Measurements from ENCODE around the gene SRCAP. TPM values are rescaled to one million over a fixed set of nuclear protein-coding genes. Genes with fewer than 3 reads are reported as not detected.

Gene SRCAP
- total RNA-seq, 1 donor from 2014 or later, result 66.6 TPM

DNA sequence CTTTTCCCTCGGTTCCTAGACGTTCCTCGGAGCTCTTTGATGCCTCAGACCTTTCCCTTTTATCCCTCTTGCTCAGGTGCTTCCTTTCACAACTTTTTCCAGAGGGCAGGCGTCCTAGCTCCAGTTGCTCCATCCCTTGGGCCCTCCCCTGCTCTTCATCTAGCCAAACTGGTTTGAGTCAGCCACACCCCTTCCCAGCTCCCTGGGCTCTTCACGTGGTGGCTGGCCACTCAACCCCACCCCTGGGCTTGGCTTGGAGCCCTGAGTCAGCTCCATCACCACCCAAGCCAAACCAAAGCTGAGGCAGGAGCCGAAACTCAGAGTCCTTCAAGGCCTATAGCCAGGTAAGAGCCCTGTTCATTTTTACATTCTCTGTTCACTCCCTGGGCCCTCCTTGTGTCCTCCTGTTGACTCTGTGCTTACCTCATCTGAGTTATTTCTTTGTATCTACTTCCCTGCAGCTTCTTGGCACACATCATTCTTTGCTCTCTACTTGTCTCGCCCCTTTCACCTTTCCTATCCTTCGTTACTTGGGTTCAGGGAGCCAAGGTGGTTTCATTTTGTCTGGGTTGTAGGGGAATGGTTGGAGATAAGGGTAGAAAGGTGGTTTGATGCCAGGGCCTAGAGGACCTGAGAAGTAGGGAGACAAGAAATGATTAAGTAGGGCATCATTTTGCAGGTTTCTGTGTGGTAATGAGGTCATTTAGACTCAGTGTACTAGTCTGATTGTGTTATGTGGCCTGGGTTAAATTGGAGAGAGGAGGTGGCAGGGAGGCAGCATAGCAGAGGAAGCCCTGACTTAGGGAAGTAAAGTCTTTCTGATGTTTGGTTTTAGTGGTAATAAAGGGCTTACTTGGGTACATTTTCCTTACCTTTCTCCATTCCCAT lies 41.6 kb downstream of the SRCAP start:
- Histone ChIP-seq H3K27me3 (no peaks in the 10 kb centered on the region), H3K9me3 (no peaks in the 10 kb centered on the region), H3K36me3 (peaks cover 78% of the 10 kb centered on the region), H3K4me1 (peaks cover 15% of the 10 kb centered on the region), H3K4me3 (peak overlapping the region; percentile 37), H3K27ac (peak overlapping the region; percentile 80)
- TF ChIP-seq CTCF (IDR thresholded peaks at IDR 0.05), result no peak
- peak; percentile 89 for ATAC-seq
- intact Hi-C loops (cut with DNase I), result no loop called here
- DNase-seq, result peak; percentile 93

DNA sequence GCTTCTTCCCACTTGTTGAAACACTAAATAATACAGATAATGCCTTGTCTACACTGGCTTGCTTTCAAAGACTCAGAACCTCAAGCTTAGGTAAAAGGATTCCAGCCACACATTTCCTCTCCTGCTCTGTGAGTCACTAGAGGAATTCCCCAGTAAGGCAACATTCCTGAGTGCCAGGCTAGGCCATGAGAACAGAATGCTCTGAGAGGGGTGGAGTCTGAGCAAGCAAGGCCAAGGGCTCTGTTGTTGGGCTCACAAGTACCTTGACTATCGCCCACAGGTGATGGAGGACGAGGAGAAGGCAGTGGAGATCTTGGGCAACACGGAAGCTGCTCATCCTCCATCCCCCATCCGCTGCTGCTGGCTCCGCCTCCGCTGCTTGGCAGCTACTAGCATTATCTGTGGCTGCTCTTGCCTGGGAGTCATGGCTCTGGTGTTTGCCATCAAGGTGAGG lies 42.5 kb downstream of the SRCAP start:
- DNase-seq, result peak; percentile 84
- Histone ChIP-seq H3K27me3 (no peaks in the 10 kb centered on the region), H3K27ac (peak overlapping the region; percentile 80), H3K9me3 (no peaks in the 10 kb centered on the region), H3K4me3 (peak overlapping the region; percentile 37), H3K4me1 (peaks cover 15% of the 10 kb centered on the region), H3K36me3 (peaks cover 70% of the 10 kb centered on the region)
- peak; percentile 91 for ATAC-seq
- intact Hi-C loops (cut with DNase I), result no loop called here
- TF ChIP-seq CTCF (IDR thresholded peaks at IDR 0.05), result no peak

GRCh38 chr16:30743716-30744115 lies 44.7 kb downstream of the SRCAP start:
- Histone ChIP-seq H3K27ac (no peak overlapping the region), H3K9me3 (no peaks in the 10 kb centered on the region), H3K4me1 (peaks cover 22% of the 10 kb centered on the region), H3K36me3 (peaks cover 48% of the 10 kb centered on the region), H3K27me3 (no peaks in the 10 kb centered on the region), H3K4me3 (no peak overlapping the region)
- ATAC-seq, result no peak
- no peak for TF ChIP-seq CTCF (IDR thresholded peaks at IDR 0.05)
- DNase-seq, result no peak
- intact Hi-C loops (cut with DNase I), result no loop called here

GRCh38 chr16:30744183-30744582 lies 45.2 kb downstream of the SRCAP start:
- Histone ChIP-seq H3K4me3 (no peak overlapping the region), H3K27me3 (no peaks in the 10 kb centered on the region), H3K9me3 (no peaks in the 10 kb centered on the region), H3K4me1 (peaks cover 22% of the 10 kb centered on the region), H3K36me3 (peaks cover 43% of the 10 kb centered on the region), H3K27ac (no peak overlapping the region)
- intact Hi-C loops (cut with DNase I), result no loop called here
- ATAC-seq (no peak), DNase-seq (no peak)
- TF ChIP-seq CTCF (IDR thresholded peaks at IDR 0.05), result no peak

DNA sequence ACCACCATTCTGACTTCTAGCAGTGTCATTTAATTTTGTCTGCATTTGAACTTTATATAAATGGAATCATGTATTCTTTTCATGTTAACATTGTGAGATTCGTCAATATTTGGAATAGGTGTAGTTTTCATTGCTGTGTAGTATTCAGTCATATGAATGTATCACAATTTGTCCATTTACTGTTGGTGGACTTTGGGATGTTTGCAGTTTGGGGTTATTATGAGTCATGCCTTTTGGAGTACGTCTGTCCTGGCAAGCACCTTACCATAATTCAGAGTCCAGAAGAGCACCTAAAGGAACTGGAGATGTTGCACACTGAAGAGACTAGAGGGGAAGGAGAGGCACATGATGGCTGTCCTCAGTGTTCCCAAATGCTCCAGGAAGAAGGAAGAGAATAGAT lies 46.1 kb downstream of the SRCAP start:
- H3K4me1 ChIP-seq, result peaks cover 16% of the 10 kb centered on the region
- H3K36me3 ChIP-seq, result peaks cover 40% of the 10 kb centered on the region
- DNase-seq (no peak), ATAC-seq (no peak)
- no peaks in the 10 kb centered on the region for H3K27me3 ChIP-seq
- TF ChIP-seq CTCF (IDR thresholded peaks at IDR 0.05), result no peak
- no peaks in the 10 kb centered on the region for H3K9me3 ChIP-seq
- no peak overlapping the region for H3K27ac ChIP-seq
- intact Hi-C loops (cut with DNase I), result no loop called here
- no peak overlapping the region for H3K4me3 ChIP-seq
